HS-5 (cell line): Measurements from ENCODE around the gene EFCAB9.

ENCODE experiments used
- DNase-seq: peaks from one replicate; pipeline ENCODE4 v3.0.0-alpha.2; 2012; ENCODE audit warnings: low read depth

The EFCAB9 gene

DNA sequence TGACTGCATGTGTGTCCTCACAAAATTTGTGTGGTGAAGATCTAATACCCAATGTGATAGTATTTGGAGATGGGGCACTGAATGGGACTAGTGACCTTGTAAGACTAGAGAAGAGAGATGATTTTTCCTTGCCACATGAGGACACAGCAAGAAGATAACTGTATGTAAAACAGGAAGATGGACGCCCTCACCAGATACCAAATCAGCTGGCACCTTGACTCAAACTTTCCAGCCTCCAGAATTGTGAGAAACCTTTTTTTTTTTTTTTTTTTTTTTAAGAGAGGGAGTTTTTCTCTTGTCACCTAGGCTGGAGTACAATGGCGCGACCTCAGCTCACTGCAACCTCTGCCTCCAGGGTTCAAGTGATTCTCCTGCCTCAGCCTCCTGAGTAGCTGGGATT, 49.3 kb downstream of the EFCAB9 start:
- DNase-seq = no peak

DNA sequence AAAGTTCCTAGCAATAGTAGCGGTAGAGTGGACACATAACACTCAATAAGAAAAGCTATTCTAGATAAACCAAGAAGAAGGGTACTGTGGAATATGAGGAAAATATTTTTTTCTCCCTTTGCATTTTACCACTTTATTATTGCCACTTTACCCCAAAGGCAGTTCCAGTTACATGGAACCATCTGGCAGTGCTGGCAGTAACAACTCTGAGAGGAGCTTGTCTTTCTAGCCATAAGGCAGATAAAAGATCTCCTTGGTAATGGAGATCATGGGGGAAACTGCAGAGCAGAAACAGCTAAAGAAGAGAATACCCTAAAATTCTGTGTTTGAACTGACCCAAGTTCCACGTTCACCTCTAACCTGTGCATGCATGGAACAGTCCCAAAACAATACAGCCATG, 51.1 kb downstream of the EFCAB9 start:
- no peak for DNase-seq

DNA sequence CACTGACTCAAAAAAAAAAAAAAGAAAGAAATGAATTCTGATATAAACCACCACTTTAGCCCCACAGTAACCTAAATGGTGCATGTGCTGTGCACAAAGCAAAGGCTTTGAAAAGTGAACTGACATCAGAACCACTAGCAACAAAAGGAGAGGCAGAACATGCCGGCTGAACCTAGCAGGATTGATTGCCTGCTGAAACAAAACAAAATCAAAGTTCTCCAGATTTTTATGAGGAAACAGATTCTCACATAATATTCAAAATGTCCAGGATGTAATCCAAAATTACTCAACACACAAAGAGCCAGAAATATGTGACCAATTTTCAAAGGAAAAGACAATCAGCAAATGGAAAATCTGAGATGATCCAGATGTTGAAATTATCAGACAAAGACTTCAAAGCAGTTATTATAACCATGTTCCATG, 51.7 kb downstream of the EFCAB9 start:
- no peak for DNase-seq

DNA sequence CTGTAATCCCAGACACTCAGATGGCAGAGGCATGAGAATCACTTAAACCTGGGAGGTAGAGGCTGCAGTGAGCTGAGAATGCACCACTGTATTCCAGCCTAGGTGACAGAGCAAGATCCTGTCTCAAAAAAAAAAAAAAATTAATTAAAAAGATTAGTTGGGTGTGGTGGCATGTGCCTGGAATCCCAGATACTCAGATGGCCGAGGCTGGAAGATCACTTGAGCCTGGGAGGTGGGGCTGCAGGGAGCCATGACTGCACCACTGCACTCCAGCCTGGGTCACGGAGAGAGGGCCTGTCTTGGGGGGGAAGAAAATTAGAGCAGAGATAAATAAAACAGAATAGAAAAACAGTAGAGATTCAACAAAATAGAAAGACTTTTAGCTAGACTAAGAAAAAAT, 54.7 kb downstream of the EFCAB9 start:
- DNase-seq = no peak

DNA sequence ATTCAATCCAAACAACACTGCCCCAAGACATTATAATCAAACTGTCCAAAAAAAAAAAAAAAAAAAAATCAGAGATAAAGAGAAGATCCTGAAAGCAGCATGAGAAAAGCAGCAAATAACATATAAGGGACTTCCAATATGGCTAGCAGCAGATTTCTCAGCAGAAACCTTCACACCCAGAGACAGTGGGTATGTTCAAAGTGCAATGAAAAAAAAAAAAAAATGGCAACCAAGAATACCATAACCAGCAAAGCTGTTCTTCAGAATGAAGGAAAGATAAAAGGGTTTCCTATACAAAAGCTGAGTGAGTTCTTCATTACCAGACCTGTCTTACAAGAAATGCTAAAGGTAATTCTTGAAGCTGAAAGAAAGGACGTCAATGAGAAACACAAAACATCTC, 57.4 kb downstream of the EFCAB9 start:
- DNase-seq = no peak

DNA sequence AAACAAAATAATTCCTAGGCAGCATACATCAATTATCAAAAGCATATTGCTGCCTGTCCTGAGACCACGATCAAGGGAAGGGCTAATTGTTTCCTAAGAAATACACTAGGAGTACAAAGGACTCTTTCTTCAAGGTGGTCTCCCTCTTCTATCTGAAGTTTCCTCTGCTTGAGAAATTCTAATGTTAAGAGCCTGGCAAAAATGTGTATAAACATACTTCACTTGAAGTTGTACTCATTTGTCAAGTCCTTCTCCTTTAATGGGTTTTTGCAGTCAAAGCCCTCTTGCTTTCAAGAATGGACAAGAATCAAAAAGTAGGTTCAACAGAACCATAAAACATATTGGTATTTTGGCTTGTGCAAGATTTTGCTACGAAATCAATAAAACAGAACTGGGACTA, 58.5 kb downstream of the EFCAB9 start:
- no peak for DNase-seq
